A673 (cell line): ENCODE results near the gene BUD23. TPM values are rescaled to one million over a fixed set of nuclear protein-coding genes. Genes with fewer than 3 reads are reported as not detected.
A peak's percentile ranks its signal among the peaks of the same experiment; 100 is the strongest.

ENCODE experiments used
- BruUV-seq: library from RNA; stranded (reverse); fragments of 400-500 nt; replicated peaks from 2 replicates; lab custom pipeline; 2021; lab: Mats Ljungman, UMichigan
- CTCF ChIA-PET: fragments of 300-600 bp; sonication (Branson Sonifier 250); formaldehyde crosslinking; loops from one replicate; lab custom pipeline; 2022; ENCODE audit warnings: antibody characterized with exemption; lab: Charles Lee
- POLR2A ChIA-PET: fragments of 300-600 bp; sonication (Branson Sonifier 250); formaldehyde crosslinking; loops from one replicate; lab custom pipeline; 2022; ENCODE audit warnings: antibody characterized with exemption; ENCODE audit not compliant: low non-redundant PET; lab: Charles Lee
- DNase-seq: peaks from one replicate; pipeline ENCODE4 v3.0.0-alpha.2; 2015; ENCODE audit warnings: low spot score
- H3K27ac ChIP-seq: fragments of 200-600 bp; sonication (generic); 2 replicates; pipeline ENCODE4 v1.5.1; 2016; ENCODE audit warnings: mixed run types, low read depth, mild to moderate bottlenecking, mixed read lengths, antibody characterized with exemption, low read length; ENCODE audit not compliant: poor library complexity, severe bottlenecking
- H3K27me3 ChIP-seq: fragments of 200-600 bp; sonication (generic); replicated peaks from 2 replicates; pipeline ENCODE4 v1.6.1; 2017; ENCODE audit warnings: mixed run types, low read depth, mild to moderate bottlenecking, mixed read lengths, antibody characterized with exemption, low read length; ENCODE audit not compliant: insufficient read depth, poor library complexity
- H3K36me3 ChIP-seq: fragments of 200-600 bp; sonication (generic); 2 replicates; pipeline ENCODE4 v1.6.1; 2016; ENCODE audit warnings: mixed run types, mild to moderate bottlenecking, mixed read lengths, antibody characterized with exemption, low read length; ENCODE audit not compliant: insufficient read depth, poor library complexity, severe bottlenecking
- H3K4me1 ChIP-seq: fragments of 200-600 bp; sonication (generic); 2 replicates; pipeline ENCODE4 v1.6.1; 2017; ENCODE audit warnings: mixed run types, mild to moderate bottlenecking, mixed read lengths, antibody characterized with exemption, low read length; ENCODE audit not compliant: insufficient read depth, poor library complexity, severe bottlenecking
- H3K4me3 ChIP-seq: fragments of 200-600 bp; sonication (generic); 2 replicates; pipeline ENCODE4 v1.5.1; 2016; ENCODE audit warnings: low read depth, mixed run types, mild to moderate bottlenecking, mixed read lengths, low read length; ENCODE audit not compliant: poor library complexity, severe bottlenecking
- H3K9me3 ChIP-seq: fragments of 200-600 bp; sonication (generic); 2 replicates; pipeline ENCODE4 v1.6.1; 2016; ENCODE audit warnings: mixed run types, low read depth, mild to moderate bottlenecking, mixed read lengths, antibody characterized with exemption, low read length; ENCODE audit not compliant: poor library complexity, severe bottlenecking
- EZH2 ChIP-seq: fragments of 200-600 bp; sonication (generic); IDR thresholded peaks from 2 replicates; pipeline ENCODE4 v1.6.1; 2017; ENCODE audit warnings: borderline replicate concordance, low read depth, mild to moderate bottlenecking, mixed read lengths, antibody characterized with exemption, low read length; ENCODE audit not compliant: poor library complexity, severe bottlenecking
- intact Hi-C: fragments of 100-400 bp; cut with micrococcal nuclease; formaldehyde crosslinking; loops from one replicate; pipeline ENCODE4 v1.10.0; 2022; ENCODE audit not compliant: unreplicated experiment
- total RNA-seq: library from RNA; stranded (reverse); gene quantifications from 2 replicates; pipeline ENCODE4 v1.2.3, GENCODE V29; 2021
- TF ChIP-seq, protein P1 (sequence below): fragments of 300-800, 200-600 bp; sonication (generic); conservative IDR thresholded peaks from 2 replicates; pipeline ENCODE4 v1.5.1; 2017; ENCODE audit warnings: low read depth, mild to moderate bottlenecking, antibody characterized with exemption, low read length, moderate library complexity, mixed read lengths

Gene BUD23
- total RNA-seq, 1 experiment from 2014 or later, result 133 TPM

DNA sequence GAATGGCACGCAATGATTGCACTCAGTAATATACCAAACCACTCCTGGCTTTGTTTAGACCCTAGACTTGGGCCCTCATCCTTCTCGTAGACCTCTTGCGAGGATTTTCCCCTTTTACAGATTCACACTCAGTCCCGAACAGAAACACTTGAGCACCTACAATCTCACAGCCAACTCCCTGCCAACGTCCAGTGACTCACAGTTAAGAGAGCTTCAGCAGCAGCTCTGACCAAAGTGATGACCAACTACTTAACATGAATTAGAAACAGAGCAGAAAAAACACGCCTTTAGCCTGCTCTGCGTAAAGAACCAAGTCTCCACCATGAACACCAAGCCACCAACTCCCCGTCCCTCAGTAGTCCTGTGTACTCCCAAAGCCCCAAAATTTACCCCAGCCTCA lies 2.4 kb upstream of the BUD23 start:
- POLR2A ChIA-PET, result no interaction called here

DNA sequence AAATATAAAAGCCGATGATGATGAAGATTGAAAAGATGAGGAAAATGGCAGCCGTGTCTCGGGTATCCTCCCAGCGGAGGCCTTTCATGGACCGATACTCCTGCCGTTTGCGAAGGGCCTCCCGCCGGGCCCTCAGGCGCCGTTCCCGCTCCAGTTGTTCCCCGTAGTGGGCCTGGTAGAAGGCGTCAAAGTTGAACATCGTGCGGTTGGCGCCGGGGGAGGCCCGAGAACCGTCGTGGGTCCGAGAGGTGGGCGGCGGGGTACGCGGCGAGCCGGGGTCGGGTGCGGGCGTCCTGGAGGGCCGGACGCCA lies 697 bp upstream of the BUD23 start:
- peak overlapping the region; percentile 88 for H3K27ac ChIP-seq
- no peaks in the 10 kb centered on the region for H3K27me3 ChIP-seq
- POLR2A ChIA-PET, result no interaction called here
- H3K36me3 ChIP-seq, result peaks cover 18% of the 10 kb centered on the region
- CTCF ChIA-PET, result no interaction called here
- no TSS peak for BruUV-seq
- H3K4me3 ChIP-seq, result peak overlapping the region; percentile 72
- intact Hi-C loops, result loop anchor here (1.0 kb wide), 1 partner anchor 37 kb away; the partner anchor contains the start of gene STX1A
- DNase-seq, result no peak
- TF ChIP-seq EZH2, result no peak
- TF ChIP-seq, protein P1, sequence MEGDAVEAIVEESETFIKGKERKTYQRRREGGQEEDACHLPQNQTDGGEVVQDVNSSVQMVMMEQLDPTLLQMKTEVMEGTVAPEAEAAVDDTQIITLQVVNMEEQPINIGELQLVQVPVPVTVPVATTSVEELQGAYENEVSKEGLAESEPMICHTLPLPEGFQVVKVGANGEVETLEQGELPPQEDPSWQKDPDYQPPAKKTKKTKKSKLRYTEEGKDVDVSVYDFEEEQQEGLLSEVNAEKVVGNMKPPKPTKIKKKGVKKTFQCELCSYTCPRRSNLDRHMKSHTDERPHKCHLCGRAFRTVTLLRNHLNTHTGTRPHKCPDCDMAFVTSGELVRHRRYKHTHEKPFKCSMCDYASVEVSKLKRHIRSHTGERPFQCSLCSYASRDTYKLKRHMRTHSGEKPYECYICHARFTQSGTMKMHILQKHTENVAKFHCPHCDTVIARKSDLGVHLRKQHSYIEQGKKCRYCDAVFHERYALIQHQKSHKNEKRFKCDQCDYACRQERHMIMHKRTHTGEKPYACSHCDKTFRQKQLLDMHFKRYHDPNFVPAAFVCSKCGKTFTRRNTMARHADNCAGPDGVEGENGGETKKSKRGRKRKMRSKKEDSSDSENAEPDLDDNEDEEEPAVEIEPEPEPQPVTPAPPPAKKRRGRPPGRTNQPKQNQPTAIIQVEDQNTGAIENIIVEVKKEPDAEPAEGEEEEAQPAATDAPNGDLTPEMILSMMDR, result no peak
- H3K4me1 ChIP-seq, result peaks cover 16% of the 10 kb centered on the region
- no peaks in the 10 kb centered on the region for H3K9me3 ChIP-seq

More for the DNA sequence above, 2.4 kb upstream of the BUD23 start:
- Histone ChIP-seq H3K9me3 (no peaks in the 10 kb centered on the region), H3K4me3 (no peak overlapping the region), H3K27ac (peak overlapping the region; percentile 40), H3K4me1 (peaks cover 16% of the 10 kb centered on the region), H3K36me3 (peaks cover 6% of the 10 kb centered on the region), H3K27me3 (no peaks in the 10 kb centered on the region)
- BruUV-seq, result no TSS peak
- TF ChIP-seq, protein P1, result no peak
- TF ChIP-seq EZH2, result no peak
- no peak for DNase-seq
- intact Hi-C loops, result no loop called here
- CTCF ChIA-PET, result no interaction called here

DNA sequence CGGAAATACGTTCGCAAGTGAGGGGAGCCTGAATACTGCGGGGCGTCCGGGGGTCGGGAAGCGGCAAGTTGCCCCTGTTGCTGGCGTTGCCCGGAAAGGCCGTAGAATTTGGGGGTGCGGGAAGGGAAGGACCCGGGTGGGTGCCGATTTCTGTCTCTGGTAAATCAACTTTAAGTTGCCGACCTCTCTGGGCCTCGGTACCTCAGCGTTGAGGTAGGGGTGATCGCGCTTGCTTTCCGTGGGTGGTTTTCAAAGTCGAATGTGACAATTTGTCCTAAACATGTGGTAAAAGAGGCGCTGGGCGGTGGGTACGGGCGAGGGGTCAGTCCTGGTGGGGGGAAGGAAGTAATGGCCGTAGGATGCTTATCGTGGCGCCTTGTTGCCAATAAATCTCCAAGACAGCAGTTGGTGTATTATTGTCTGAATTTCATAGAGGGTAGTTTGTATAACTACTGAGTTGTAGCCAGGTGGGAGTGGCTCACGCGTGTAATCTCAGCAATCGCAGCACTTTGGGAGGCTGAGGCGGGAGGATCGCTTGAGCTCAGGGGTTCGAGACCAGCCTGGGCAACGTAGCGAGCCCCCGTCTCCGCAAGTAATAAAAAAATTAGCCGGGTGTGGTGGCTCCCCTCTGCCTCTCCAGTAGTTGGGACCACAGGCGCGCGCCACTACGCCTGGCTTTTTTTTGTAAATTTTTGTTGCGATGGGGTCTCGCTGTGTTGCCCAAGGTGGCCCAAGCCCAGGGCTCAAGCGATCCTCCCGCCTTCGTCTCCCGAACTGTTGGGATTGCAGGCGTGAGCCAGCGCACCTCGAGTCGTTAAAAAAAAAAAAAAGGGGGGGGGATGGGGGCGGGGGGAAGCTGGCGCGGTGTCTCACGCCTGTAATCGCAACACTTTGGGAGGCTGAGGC lies 644 bp downstream of the BUD23 start:
- ChIA-PET CTCF (no interaction called here), POLR2A (no interaction called here)
- TSS peak; percentile 78 for BruUV-seq
- intact Hi-C loops, result loop anchor here (1.0 kb wide), 1 partner anchor 35 kb away; the partner anchor contains the start of gene STX1A
- Histone ChIP-seq H3K36me3 (peaks cover 21% of the 10 kb centered on the region), H3K4me1 (peaks cover 16% of the 10 kb centered on the region), H3K27me3 (no peaks in the 10 kb centered on the region), H3K9me3 (no peaks in the 10 kb centered on the region), H3K27ac (peak overlapping the region; percentile 88), H3K4me3 (peak overlapping the region; percentile 72)
- TF ChIP-seq, protein P1, result no peak
- TF ChIP-seq EZH2, result no peak
- no peak for DNase-seq
